Measurements from ENCODE around the gene PRAMEF33.
"Not testable (repeated sequence)": the region's sequence is repeated elsewhere in the genome, so short reads cannot be mapped to it uniquely, and the experiment has no call there.

The PRAMEF33 gene

GRCh38 chr1:13298699-13299098, 4.6 kb upstream of the PRAMEF33 start:
- H3K4me1 ChIP-seq (ENCODE audit: insufficient read depth, low read length); H3K9ac ChIP-seq (ENCODE audit: low read depth, low read length); H3K4me2 ChIP-seq (ENCODE audit: insufficient read depth, low read length); H3K36me3 ChIP-seq (ENCODE audit: insufficient read depth, low read length); H3K27me3 ChIP-seq (ENCODE audit: insufficient read depth, low read length, poor library complexity); H3K9me3 ChIP-seq (ENCODE audit: insufficient read depth, low read length, severe bottlenecking); H4K20me1 ChIP-seq (ENCODE audit: insufficient read depth, low read length); H3K4me3 ChIP-seq (ENCODE audit: low read depth in 1 of 2, low read length in 2 of 2); H2AFZ ChIP-seq (ENCODE audit: low read depth, low read length); ATAC-seq (ENCODE audit: insufficient read depth, low read depth); DNase-seq; H3K27ac ChIP-seq (ENCODE audit: low read length); H3K79me2 ChIP-seq (ENCODE audit: insufficient read depth, low read length): not testable (repeated sequence)

DNA sequence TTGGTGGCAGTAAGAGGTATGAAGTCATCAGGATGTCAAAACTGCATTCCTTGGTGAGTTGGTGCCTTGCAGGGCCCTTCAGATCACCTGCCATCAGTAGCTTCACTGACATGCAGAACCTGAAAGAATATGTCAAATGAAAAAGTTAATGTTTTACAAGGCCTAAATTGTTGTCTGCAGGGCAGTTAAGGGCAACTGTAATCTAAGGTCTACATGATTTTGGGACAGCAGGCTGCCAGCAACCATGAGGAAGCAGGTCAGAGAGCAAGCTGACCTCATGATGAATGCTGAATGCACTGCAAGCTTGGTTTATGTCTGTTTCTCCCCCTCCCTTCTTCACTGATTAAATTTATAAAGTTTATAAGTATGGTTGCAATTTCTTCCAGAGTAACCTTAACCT, 1.1 kb upstream of the PRAMEF33 start:
- not testable (repeated sequence) for ATAC-seq (ENCODE audit: insufficient read depth, low read depth); DNase-seq; H3K4me3 ChIP-seq (ENCODE audit: low read depth in 1 of 2, low read length in 2 of 2); H3K9ac ChIP-seq (ENCODE audit: low read depth, low read length); H3K27me3 ChIP-seq (ENCODE audit: insufficient read depth, low read length, poor library complexity); H3K4me1 ChIP-seq (ENCODE audit: insufficient read depth, low read length); H3K79me2 ChIP-seq (ENCODE audit: insufficient read depth, low read length); H2AFZ ChIP-seq (ENCODE audit: low read depth, low read length); H3K27ac ChIP-seq (ENCODE audit: low read length); H3K9me3 ChIP-seq (ENCODE audit: insufficient read depth, low read length, severe bottlenecking); H3K4me2 ChIP-seq (ENCODE audit: insufficient read depth, low read length); H3K36me3 ChIP-seq (ENCODE audit: insufficient read depth, low read length); H4K20me1 ChIP-seq (ENCODE audit: insufficient read depth, low read length)

GRCh38 chr1:13315281-13315680, 11.9 kb downstream of the PRAMEF33 start, which contains the start of gene PRAMEF15:
PRAMEF15 (plus strand) TSS chr1:13315581; CDS start chr1:13318408, 2,827 bp downstream.
- DNase-seq; H3K9me3 ChIP-seq (ENCODE audit: insufficient read depth, low read length, severe bottlenecking); H3K36me3 ChIP-seq (ENCODE audit: insufficient read depth, low read length); H3K4me2 ChIP-seq (ENCODE audit: insufficient read depth, low read length); H3K27me3 ChIP-seq (ENCODE audit: insufficient read depth, low read length, poor library complexity); H3K79me2 ChIP-seq (ENCODE audit: insufficient read depth, low read length); ATAC-seq (ENCODE audit: insufficient read depth, low read depth); H2AFZ ChIP-seq (ENCODE audit: low read depth, low read length); H3K4me3 ChIP-seq (ENCODE audit: low read depth in 1 of 2, low read length in 2 of 2); H3K4me1 ChIP-seq (ENCODE audit: insufficient read depth, low read length); H3K9ac ChIP-seq (ENCODE audit: low read depth, low read length); H3K27ac ChIP-seq (ENCODE audit: low read length); H4K20me1 ChIP-seq (ENCODE audit: insufficient read depth, low read length): not testable (repeated sequence)

DNA sequence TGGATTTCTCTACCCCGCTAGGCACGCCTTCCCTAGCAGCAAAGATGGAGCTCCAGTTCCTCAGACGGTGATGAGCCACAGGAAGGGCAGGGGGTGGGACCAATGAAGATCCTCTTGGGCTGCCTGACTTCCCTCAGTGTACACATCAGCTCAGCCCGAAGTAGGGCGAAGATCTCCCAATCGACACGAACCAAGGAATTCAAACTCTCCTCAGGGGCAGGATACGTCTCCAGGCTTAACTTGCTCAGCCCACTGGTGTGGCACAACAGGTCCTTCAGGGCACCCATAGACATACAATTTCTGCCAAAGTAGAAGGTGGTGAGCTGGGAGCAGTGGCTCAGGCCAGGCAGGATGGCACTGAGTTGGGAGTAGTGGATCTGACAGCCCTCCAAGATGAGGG, 39.2 kb downstream of the PRAMEF33 start:
- H3K79me2 ChIP-seq (ENCODE audit: insufficient read depth, low read length); H3K9me3 ChIP-seq (ENCODE audit: insufficient read depth, low read length, severe bottlenecking); H3K4me1 ChIP-seq (ENCODE audit: insufficient read depth, low read length); H2AFZ ChIP-seq (ENCODE audit: low read depth, low read length); H3K27me3 ChIP-seq (ENCODE audit: insufficient read depth, low read length, poor library complexity); H3K36me3 ChIP-seq (ENCODE audit: insufficient read depth, low read length); ATAC-seq (ENCODE audit: insufficient read depth, low read depth); H4K20me1 ChIP-seq (ENCODE audit: insufficient read depth, low read length); DNase-seq; H3K27ac ChIP-seq (ENCODE audit: low read length); H3K4me2 ChIP-seq (ENCODE audit: insufficient read depth, low read length); H3K4me3 ChIP-seq (ENCODE audit: low read depth in 1 of 2, low read length in 2 of 2); H3K9ac ChIP-seq (ENCODE audit: low read depth, low read length): not testable (repeated sequence)

GRCh38 chr1:13347034-13347433, 43.7 kb downstream of the PRAMEF33 start, which contains the start of gene PRAMEF14:
PRAMEF14 (minus strand) TSS chr1:13347134; CDS start chr1:13345314, 1,820 bp downstream.
- not testable (repeated sequence) for H4K20me1 ChIP-seq (ENCODE audit: insufficient read depth, low read length); DNase-seq; H3K4me3 ChIP-seq (ENCODE audit: low read depth in 1 of 2, low read length in 2 of 2); ATAC-seq (ENCODE audit: insufficient read depth, low read depth); H2AFZ ChIP-seq (ENCODE audit: low read depth, low read length); H3K36me3 ChIP-seq (ENCODE audit: insufficient read depth, low read length); H3K79me2 ChIP-seq (ENCODE audit: insufficient read depth, low read length); H3K4me1 ChIP-seq (ENCODE audit: insufficient read depth, low read length); H3K27me3 ChIP-seq (ENCODE audit: insufficient read depth, low read length, poor library complexity); H3K4me2 ChIP-seq (ENCODE audit: insufficient read depth, low read length); H3K9ac ChIP-seq (ENCODE audit: low read depth, low read length); H3K27ac ChIP-seq (ENCODE audit: low read length); H3K9me3 ChIP-seq (ENCODE audit: insufficient read depth, low read length, severe bottlenecking)

- DNase-seq = peak; percentile 16
- H3K27me3 ChIP-seq (ENCODE audit: insufficient read depth, low read length, poor library complexity); H3K9ac ChIP-seq (ENCODE audit: low read depth, low read length); ATAC-seq (ENCODE audit: insufficient read depth, low read depth); H3K36me3 ChIP-seq (ENCODE audit: insufficient read depth, low read length); H3K79me2 ChIP-seq (ENCODE audit: insufficient read depth, low read length); H3K4me1 ChIP-seq (ENCODE audit: insufficient read depth, low read length); H3K4me3 ChIP-seq (ENCODE audit: low read depth in 1 of 2, low read length in 2 of 2); H3K9me3 ChIP-seq (ENCODE audit: insufficient read depth, low read length, severe bottlenecking); H2AFZ ChIP-seq (ENCODE audit: low read depth, low read length); H3K27ac ChIP-seq (ENCODE audit: low read length); H4K20me1 ChIP-seq (ENCODE audit: insufficient read depth, low read length); H3K4me2 ChIP-seq (ENCODE audit: insufficient read depth, low read length): not testable (repeated sequence)
Measured at GRCh38 chr1:13353476-13353875, 50.1 kb downstream of the PRAMEF33 start.

All from DND-41 (cell line).